GM23248 (cell line): ENCODE measurements around the gene TM9SF1.

ENCODE experiments used
- EZH2 ChIP-seq: fragments of 200-600 bp; sonication (generic); IDR thresholded peaks from 2 replicates; pipeline ENCODE4 v1.6.1; 2018; ENCODE audit warnings: antibody characterized with exemption, mild to moderate bottlenecking; ENCODE audit not compliant: insufficient read depth, poor library complexity, severe bottlenecking
- EZH2phosphoT487 ChIP-seq: fragments of 200-600 bp; sonication (generic); IDR thresholded peaks from 2 replicates; pipeline ENCODE4 v1.6.1; 2018; ENCODE audit warnings: antibody characterized with exemption, moderate library complexity, mild to moderate bottlenecking, low read depth; ENCODE audit not compliant: insufficient read depth

- TF ChIP-seq EZH2, result no peak
- no peak for TF ChIP-seq EZH2phosphoT487
These were observed 55.8 kb downstream of the TM9SF1 start for GRCh38 chr14:24139272-24139934.
